Type B pancreatic cell (in vitro differentiated cells): ENCODE data around the gene RADIL. TPM values are rescaled to one million over a fixed set of nuclear protein-coding genes. Genes with fewer than 3 reads are reported as not detected.

ENCODE experiments used
- DNase-seq: peaks from one replicate; pipeline ENCODE4 v3.0.0; 2021; ENCODE audit warnings: mixed read lengths; ENCODE audit not compliant: unreplicated experiment; ENCODE audit errors: extremely low spot score
- H3K27ac Mint-ChIP-seq: 2 replicates; pipeline ENCODE4 v1.8.0; 2021; ENCODE audit warnings: mild to moderate bottlenecking, mixed read lengths
- H3K27me3 Mint-ChIP-seq: 2 replicates; pipeline ENCODE4 v1.8.0; 2021; ENCODE audit warnings: mixed read lengths
- H3K36me3 Mint-ChIP-seq: 2 replicates; pipeline ENCODE4 v1.8.0; 2021; ENCODE audit warnings: mixed read lengths
- H3K4me1 Mint-ChIP-seq: one replicate; pipeline ENCODE4 v1.8.0; 2021; ENCODE audit warnings: mixed read lengths; ENCODE audit not compliant: unreplicated experiment
- H3K4me3 Mint-ChIP-seq: 2 replicates; pipeline ENCODE4 v1.8.0; 2021; ENCODE audit warnings: mild to moderate bottlenecking, mixed read lengths
- H3K9me3 Mint-ChIP-seq: 2 replicates; pipeline ENCODE4 v1.8.0; 2021; ENCODE audit warnings: mixed read lengths
- CTCF ChIP-seq: fragments of 200-600 bp; sonication (generic); conservative IDR thresholded peaks from 2 replicates; pipeline ENCODE4 v1.5.0; 2021; ENCODE audit warnings: antibody characterized with exemption, mild to moderate bottlenecking
- total RNA-seq: library from RNA; stranded (reverse); gene quantifications from 2 replicates; pipeline ENCODE4 v1.2.1, GENCODE V29; 2021; ENCODE audit warnings: low replicate concordance

Gene RADIL
- total RNA-seq, 1 donor from 2014 or later = 11.8 TPM

DNA sequence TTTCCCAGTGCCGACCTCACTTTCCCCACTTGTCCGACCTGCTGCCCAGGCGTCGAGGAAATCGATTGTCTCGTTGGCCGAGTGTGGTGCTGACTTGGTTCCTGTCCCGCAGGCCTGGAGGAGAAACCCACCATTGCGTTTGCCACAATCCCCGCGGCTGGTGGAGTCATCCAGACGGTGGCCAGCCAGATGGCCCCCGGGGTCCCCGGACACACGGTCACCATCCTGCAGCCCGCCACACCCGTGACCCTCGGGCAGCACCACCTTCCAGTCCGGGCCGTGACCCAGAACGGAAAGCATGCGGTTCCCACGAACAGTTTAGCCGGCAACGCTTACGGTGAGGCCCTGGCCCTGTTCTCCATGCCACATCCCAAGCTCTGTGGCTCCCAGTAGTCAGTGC, 122.6 kb downstream of the RADIL start:
- H3K4me3 Mint-ChIP-seq = no peak overlapping the region
- peaks cover 15% of the 10 kb centered on the region for H3K36me3 Mint-ChIP-seq
- no peaks in the 10 kb centered on the region for H3K27me3 Mint-ChIP-seq
- H3K27ac Mint-ChIP-seq = no peak overlapping the region
- no peaks in the 10 kb centered on the region for H3K4me1 Mint-ChIP-seq
- no peak for DNase-seq
- H3K9me3 Mint-ChIP-seq = no peaks in the 10 kb centered on the region
- no peak for TF ChIP-seq CTCF

- Mint-ChIP-seq H3K4me3 (no peak overlapping the region), H3K27me3 (no peaks in the 10 kb centered on the region), H3K27ac (no peak overlapping the region), H3K36me3 (peaks cover 15% of the 10 kb centered on the region), H3K9me3 (no peaks in the 10 kb centered on the region), H3K4me1 (no peaks in the 10 kb centered on the region)
- no peak for DNase-seq
- TF ChIP-seq CTCF = no peak
Observed at GRCh38 chr7:4759211-4759610, 124.3 kb downstream of the RADIL start.

DNA sequence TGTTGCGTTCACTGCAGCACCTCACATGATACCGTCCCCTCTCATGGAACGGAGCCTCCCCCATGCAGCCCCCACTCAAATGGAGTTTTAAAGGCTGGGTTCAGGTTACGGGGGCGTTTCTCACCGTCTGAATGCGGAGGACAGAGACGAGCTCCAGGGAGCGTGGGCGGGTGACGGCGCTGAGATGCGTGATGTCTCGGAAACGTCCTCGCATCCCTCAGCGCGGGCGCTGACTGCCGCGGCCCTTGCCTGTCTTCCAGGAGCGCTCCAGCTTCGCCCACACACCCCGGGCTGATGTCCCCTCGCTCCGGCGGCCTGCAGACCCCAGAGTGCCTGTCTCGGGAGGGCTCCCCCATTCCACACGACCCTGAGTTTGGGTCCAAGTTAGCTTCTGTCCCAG, 124.7 kb downstream of the RADIL start:
- Mint-ChIP-seq H3K36me3 (peaks cover 15% of the 10 kb centered on the region), H3K4me1 (no peaks in the 10 kb centered on the region), H3K9me3 (no peaks in the 10 kb centered on the region), H3K27me3 (no peaks in the 10 kb centered on the region), H3K4me3 (no peak overlapping the region), H3K27ac (no peak overlapping the region)
- DNase-seq = no peak
- TF ChIP-seq CTCF = no peak

DNA sequence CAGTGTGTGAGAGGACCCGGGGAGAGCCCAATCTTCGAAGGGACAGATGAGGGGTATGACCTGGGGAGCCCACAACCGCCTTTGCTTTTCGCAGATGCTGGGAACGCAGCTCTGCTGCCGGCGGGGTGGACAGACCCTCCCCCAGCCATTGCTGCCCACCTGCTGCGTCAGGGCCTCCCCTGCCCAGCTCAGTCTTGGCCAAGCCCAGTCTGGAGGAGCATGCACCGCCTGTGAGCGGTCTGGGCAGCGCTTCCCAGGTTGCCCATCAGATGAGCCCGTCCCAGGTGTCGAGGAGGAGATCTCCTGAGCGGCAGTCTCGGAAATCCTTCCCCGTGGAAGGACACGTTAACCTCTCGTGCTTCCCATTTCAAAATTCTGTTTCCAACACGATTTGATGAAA, 125.4 kb downstream of the RADIL start:
- no peak for DNase-seq
- H3K36me3 Mint-ChIP-seq = peaks cover 15% of the 10 kb centered on the region
- no peak for TF ChIP-seq CTCF
- no peak overlapping the region for H3K27ac Mint-ChIP-seq
- no peaks in the 10 kb centered on the region for H3K9me3 Mint-ChIP-seq
- H3K4me3 Mint-ChIP-seq = no peak overlapping the region
- no peaks in the 10 kb centered on the region for H3K4me1 Mint-ChIP-seq
- H3K27me3 Mint-ChIP-seq = no peaks in the 10 kb centered on the region

DNA sequence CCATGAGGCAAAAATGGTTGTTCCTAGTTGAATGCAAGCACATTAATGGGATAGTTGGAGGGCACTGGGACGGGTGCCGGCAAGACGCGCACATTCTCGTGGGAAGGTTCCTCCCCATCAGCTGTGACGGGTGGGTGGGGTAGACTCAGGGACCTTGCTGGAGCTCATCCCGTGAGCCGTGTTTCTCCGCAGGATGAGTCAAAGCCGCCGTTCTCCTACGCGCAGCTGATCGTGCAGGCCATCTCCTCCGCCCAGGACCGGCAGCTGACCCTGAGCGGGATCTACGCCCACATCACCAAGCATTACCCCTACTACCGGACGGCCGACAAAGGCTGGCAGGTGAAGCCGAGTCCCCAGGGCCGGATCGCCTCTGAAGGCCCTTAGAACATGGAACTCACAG, 128.5 kb downstream of the RADIL start:
- no peak for TF ChIP-seq CTCF
- peaks cover 3% of the 10 kb centered on the region for H3K36me3 Mint-ChIP-seq
- DNase-seq = no peak
- peaks cover 4% of the 10 kb centered on the region for H3K4me1 Mint-ChIP-seq
- no peaks in the 10 kb centered on the region for H3K27me3 Mint-ChIP-seq
- H3K27ac Mint-ChIP-seq = no peak overlapping the region
- H3K4me3 Mint-ChIP-seq = no peak overlapping the region
- H3K9me3 Mint-ChIP-seq = no peaks in the 10 kb centered on the region

GRCh38 chr7:4754433-4755010, 129.0 kb downstream of the RADIL start:
- no peak for TF ChIP-seq CTCF
- Mint-ChIP-seq H3K4me3 (no peak overlapping the region), H3K4me1 (peaks cover 4% of the 10 kb centered on the region), H3K27me3 (no peaks in the 10 kb centered on the region), H3K9me3 (no peaks in the 10 kb centered on the region), H3K27ac (no peak overlapping the region), H3K36me3 (no peaks in the 10 kb centered on the region)
- no peak for DNase-seq
